NCI-H82 treated with DMSO at 0.1 percent for 48 hours (cell line): Measurements from ENCODE around the gene ZDHHC14.

Experiments
- DNase-seq: peaks from one replicate; lab custom pipeline; 2025; ENCODE audit not compliant: unreplicated experiment; lab: John Stamatoyannopoulos, UW

Gene ZDHHC14

GRCh38 chr6:157726892-157727628, 346.1 kb downstream of the ZDHHC14 start:
- no peak for DNase-seq
